GM23248 (cell line): ENCODE measurements around the gene LAG3. TPM values are rescaled to one million over a fixed set of nuclear protein-coding genes. Genes with fewer than 3 reads are reported as not detected.

ENCODE experiments used
- DNase-seq: peaks from one replicate; pipeline ENCODE4 v3.0.0-alpha.2; 2015
- H2AFZ ChIP-seq: fragments of 200-600 bp; sonication (generic); 2 replicates; pipeline ENCODE4 v1.6.1; 2016; ENCODE audit warnings: antibody characterized with exemption
- H3F3A ChIP-seq: fragments of 200-600 bp; sonication (generic); 2 replicates; pipeline ENCODE4 v1.6.1; 2016; ENCODE audit warnings: mild to moderate bottlenecking, antibody characterized with exemption, mixed run types; ENCODE audit not compliant: insufficient read depth
- H3K27ac ChIP-seq: fragments of 200-600 bp; sonication (generic); 2 replicates; pipeline ENCODE4 v1.5.1; 2016; ENCODE audit warnings: mild to moderate bottlenecking
- H3K27me3 ChIP-seq: fragments of 200-600 bp; sonication (generic); replicated peaks from 2 replicates; pipeline ENCODE4 v1.6.1; 2016; ENCODE audit warnings: mild to moderate bottlenecking; ENCODE audit not compliant: insufficient read depth
- H3K36me3 ChIP-seq: fragments of 200-600 bp; sonication (generic); 2 replicates; pipeline ENCODE4 v1.6.1; 2016; ENCODE audit warnings: low read depth, mild to moderate bottlenecking
- H3K4me1 ChIP-seq: fragments of 200-600 bp; sonication (generic); 2 replicates; pipeline ENCODE4 v1.6.1; 2016; ENCODE audit warnings: mild to moderate bottlenecking; ENCODE audit not compliant: insufficient read depth
- H3K4me2 ChIP-seq: fragments of 200-600 bp; sonication (generic); one replicate; pipeline ENCODE4 v1.6.1; 2016; ENCODE audit warnings: mild to moderate bottlenecking; ENCODE audit not compliant: unreplicated experiment
- H3K4me3 ChIP-seq: fragments of 200-600 bp; sonication (generic); 2 replicates; pipeline ENCODE4 v1.5.1; 2016; ENCODE audit warnings: mild to moderate bottlenecking
- H3K79me2 ChIP-seq: fragments of 200-600 bp; sonication (generic); 2 replicates; pipeline ENCODE4 v1.6.1; 2016; ENCODE audit warnings: mild to moderate bottlenecking; ENCODE audit not compliant: insufficient read depth
- H3K9ac ChIP-seq: fragments of 200-600 bp; sonication (generic); 2 replicates; pipeline ENCODE4 v1.6.1; 2016; ENCODE audit warnings: mild to moderate bottlenecking
- H3K9me2 ChIP-seq: fragments of 200-600 bp; sonication (generic); 2 replicates; pipeline ENCODE4 v1.6.1; 2016; ENCODE audit warnings: mixed run types, mild to moderate bottlenecking, moderate library complexity; ENCODE audit not compliant: insufficient read depth
- H3K9me3 ChIP-seq: fragments of 200-600 bp; sonication (generic); one replicate; pipeline ENCODE4 v1.6.1; 2017; ENCODE audit warnings: low read depth
- H4K20me1 ChIP-seq: fragments of 200-600 bp; sonication (generic); 2 replicates; pipeline ENCODE4 v1.6.0; 2016; ENCODE audit not compliant: insufficient read depth
- EZH2 ChIP-seq: fragments of 200-600 bp; sonication (generic); IDR thresholded peaks from 2 replicates; pipeline ENCODE4 v1.6.1; 2018; ENCODE audit warnings: antibody characterized with exemption, mild to moderate bottlenecking; ENCODE audit not compliant: insufficient read depth, poor library complexity, severe bottlenecking
- EZH2phosphoT487 ChIP-seq: fragments of 200-600 bp; sonication (generic); IDR thresholded peaks from 2 replicates; pipeline ENCODE4 v1.6.1; 2018; ENCODE audit warnings: antibody characterized with exemption, moderate library complexity, mild to moderate bottlenecking, low read depth; ENCODE audit not compliant: insufficient read depth
- WGBS, 2 experiments: methylation state at CpG; one replicate each; pipeline ENCODE4 v1.1.6; 2015 to 2017; ENCODE audit warnings: low lambda C conversion rate in 2 of 2, low coverage in 1 of 2; ENCODE audit errors: missing lambda C conversion rate in 2 of 2; 5-methylcytosine and 5-hydroxymethylcytosine counted together
- in situ Hi-C: fragments of 300-500 bp; cut with MboI; formaldehyde crosslinking; loops from 2 replicates; pipeline ENCODE4 v1.15.0; 2020
- polyA plus RNA-seq: library from polyadenylated mRNA; unstranded; fragments of >200 nt; fragmentation: Nextera tagmentation; extraction: Ambion mirVana; gene quantifications from 2 replicates; pipeline ENCODE4 v1.2.1, GENCODE V29; 2016
- total RNA-seq: library from RNA; depleted of rRNA; stranded (reverse); fragments of >200 nt; shearing (Covaris generic); gene quantifications from 2 replicates; pipeline ENCODE4 v1.2.3, GENCODE V29; 2014

LAG3 gene
- total and polyA plus RNA-seq, 2 experiments from 2014 or later: 0.29 TPM; not detected in 1

DNA sequence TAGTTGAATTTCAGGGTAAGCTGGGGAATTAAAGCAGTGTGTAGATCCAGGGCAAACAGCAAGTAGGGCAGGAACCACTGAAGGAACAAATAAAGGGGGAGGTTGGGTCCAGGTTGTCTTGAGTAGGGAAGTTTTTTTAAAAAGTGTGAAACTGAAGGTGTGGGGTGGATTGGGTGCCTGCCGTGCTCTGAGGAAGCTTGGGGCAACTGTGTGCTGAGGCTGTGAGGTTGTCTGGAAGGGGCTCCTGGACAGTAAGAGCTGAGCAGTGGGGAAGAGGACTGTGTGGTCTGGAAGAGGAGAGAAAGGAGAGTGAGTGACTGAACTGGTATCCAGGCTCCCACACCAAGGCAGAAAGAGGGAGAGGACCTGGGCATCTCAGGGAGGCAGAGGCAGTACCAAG lies 38.4 kb downstream of the LAG3 start:
- H2AFZ ChIP-seq: no peak overlapping the region
- no peak overlapping the region for H3K4me2 ChIP-seq
- H3K9ac ChIP-seq: no peak overlapping the region
- TF ChIP-seq EZH2phosphoT487 (no peak), EZH2 (no peak)
- in situ Hi-C loops: no loop called here
- no peak overlapping the region for H3K27ac ChIP-seq
- H3F3A ChIP-seq: no peaks in the 10 kb centered on the region
- WGBS, 2 experiments: 96 to 100% methylated on average over 1 of the region's 1 CpG
- no peaks in the 10 kb centered on the region for H4K20me1 ChIP-seq
- H3K27me3 ChIP-seq: peaks cover 15% of the 10 kb centered on the region; the same call in 1 of the 2 replicates
- H3K9me3 ChIP-seq: no peaks in the 10 kb centered on the region
- no peaks in the 10 kb centered on the region for H3K79me2 ChIP-seq
- DNase-seq: no peak
- H3K4me1 ChIP-seq: no peaks in the 10 kb centered on the region
- H3K4me3 ChIP-seq: no peak overlapping the region
- no peaks in the 10 kb centered on the region for H3K36me3 ChIP-seq
- no peaks in the 10 kb centered on the region for H3K9me2 ChIP-seq

DNA sequence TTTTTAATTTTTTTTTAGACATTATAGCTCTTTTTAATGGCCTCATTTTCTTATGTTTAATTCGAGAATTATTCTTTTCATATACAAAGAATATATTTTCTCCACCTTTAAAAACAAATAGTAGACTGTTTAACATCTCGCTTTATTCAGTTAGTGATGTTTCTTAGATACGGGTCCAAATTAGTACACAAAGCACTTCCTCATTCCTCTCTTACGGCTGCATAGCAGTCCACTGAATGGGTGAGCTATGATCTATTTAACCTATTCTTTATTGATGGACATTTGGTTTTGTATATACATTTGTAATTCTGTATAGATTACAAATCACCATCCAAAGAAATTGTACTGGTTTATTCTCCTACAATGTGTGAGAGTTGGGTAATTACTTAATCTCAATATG lies 41.0 kb downstream of the LAG3 start:
- no peaks in the 10 kb centered on the region for H3F3A ChIP-seq
- no peak overlapping the region for H3K27ac ChIP-seq
- H2AFZ ChIP-seq: no peak overlapping the region
- H3K4me1 ChIP-seq: no peaks in the 10 kb centered on the region
- in situ Hi-C loops: no loop called here
- no peak for DNase-seq
- no peak overlapping the region for H3K4me2 ChIP-seq
- H3K9ac ChIP-seq: no peak overlapping the region
- no peaks in the 10 kb centered on the region for H3K9me2 ChIP-seq
- 69 to 72% methylated on average over 4 of the region's 4 CpGs for WGBS, 2 experiments
- H3K79me2 ChIP-seq: no peaks in the 10 kb centered on the region
- peaks cover 15% of the 10 kb centered on the region; the same call in 1 of the 2 replicates for H3K27me3 ChIP-seq
- H3K9me3 ChIP-seq: no peaks in the 10 kb centered on the region
- TF ChIP-seq EZH2: no peak
- H4K20me1 ChIP-seq: no peaks in the 10 kb centered on the region
- no peaks in the 10 kb centered on the region for H3K36me3 ChIP-seq
- no peak overlapping the region for H3K4me3 ChIP-seq

DNA sequence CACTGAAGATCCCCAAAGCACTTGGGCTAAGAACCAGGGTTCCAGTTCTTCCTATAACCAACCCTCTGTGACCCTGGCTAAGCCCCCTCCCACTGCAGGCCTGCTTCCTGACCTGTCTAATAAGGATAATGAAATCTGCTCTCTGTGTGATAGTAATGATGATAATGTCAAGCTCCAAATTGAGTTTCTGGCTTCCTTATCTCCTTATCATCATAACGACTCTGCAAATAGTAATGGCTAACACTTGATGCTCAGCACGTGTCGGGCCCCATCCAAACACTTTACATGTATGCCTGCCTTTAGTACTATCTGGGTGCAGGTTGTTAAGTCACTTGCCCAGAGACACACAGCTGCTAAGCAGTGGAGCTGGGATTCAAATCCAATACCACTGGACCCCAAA lies 44.3 kb downstream of the LAG3 start:
- 35 to 39% methylated on average over 3 of the region's 3 CpGs for WGBS, 2 experiments
- H2AFZ ChIP-seq: no peak overlapping the region
- DNase-seq: no peak
- TF ChIP-seq EZH2 (no peak), EZH2phosphoT487 (no peak)
- H3F3A ChIP-seq: no peaks in the 10 kb centered on the region
- H3K9me2 ChIP-seq: no peaks in the 10 kb centered on the region
- peaks cover 15% of the 10 kb centered on the region; the same call in 1 of the 2 replicates for H3K27me3 ChIP-seq
- no peak overlapping the region for H3K9ac ChIP-seq
- H3K36me3 ChIP-seq: no peaks in the 10 kb centered on the region
- H3K27ac ChIP-seq: no peak overlapping the region
- H3K9me3 ChIP-seq: no peaks in the 10 kb centered on the region
- no peaks in the 10 kb centered on the region for H3K4me1 ChIP-seq
- no peaks in the 10 kb centered on the region for H3K79me2 ChIP-seq
- no peak overlapping the region for H3K4me2 ChIP-seq
- H3K4me3 ChIP-seq: no peak overlapping the region
- in situ Hi-C loops: no loop called here
- H4K20me1 ChIP-seq: no peaks in the 10 kb centered on the region

DNA sequence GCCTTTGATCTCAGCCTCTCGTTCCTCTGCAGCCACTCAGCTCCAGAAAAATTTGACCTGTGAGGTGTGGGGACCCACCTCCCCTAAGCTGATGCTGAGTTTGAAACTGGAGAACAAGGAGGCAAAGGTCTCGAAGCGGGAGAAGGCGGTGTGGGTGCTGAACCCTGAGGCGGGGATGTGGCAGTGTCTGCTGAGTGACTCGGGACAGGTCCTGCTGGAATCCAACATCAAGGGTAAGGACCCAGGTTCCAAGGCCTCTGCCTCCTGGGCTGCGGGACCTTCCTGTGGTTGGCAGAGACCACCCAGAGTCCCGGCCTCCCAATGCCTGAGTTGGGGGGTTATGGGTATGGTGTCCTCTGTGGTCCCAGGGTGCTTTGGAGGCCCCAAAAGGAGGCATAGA lies 44.8 kb downstream of the LAG3 start:
- DNase-seq: no peak
- Histone ChIP-seq H3F3A (no peaks in the 10 kb centered on the region), H3K4me2 (no peak overlapping the region), H3K36me3 (no peaks in the 10 kb centered on the region), H3K9me3 (no peaks in the 10 kb centered on the region), H3K4me3 (no peak overlapping the region), H3K79me2 (no peaks in the 10 kb centered on the region), H3K4me1 (no peaks in the 10 kb centered on the region; the same call in 1 of the 2 replicates), H3K27me3 (peaks cover 15% of the 10 kb centered on the region; the same call in 1 of the 2 replicates), H3K9me2 (no peaks in the 10 kb centered on the region), H2AFZ (no peak overlapping the region), H3K27ac (no peak overlapping the region), H4K20me1 (no peaks in the 10 kb centered on the region), H3K9ac (no peak overlapping the region)
- TF ChIP-seq EZH2phosphoT487 (no peak), EZH2 (no peak)
- in situ Hi-C loops: no loop called here
- WGBS, 2 experiments: 63% methylated on average over 8 of the region's 8 CpGs

DNA sequence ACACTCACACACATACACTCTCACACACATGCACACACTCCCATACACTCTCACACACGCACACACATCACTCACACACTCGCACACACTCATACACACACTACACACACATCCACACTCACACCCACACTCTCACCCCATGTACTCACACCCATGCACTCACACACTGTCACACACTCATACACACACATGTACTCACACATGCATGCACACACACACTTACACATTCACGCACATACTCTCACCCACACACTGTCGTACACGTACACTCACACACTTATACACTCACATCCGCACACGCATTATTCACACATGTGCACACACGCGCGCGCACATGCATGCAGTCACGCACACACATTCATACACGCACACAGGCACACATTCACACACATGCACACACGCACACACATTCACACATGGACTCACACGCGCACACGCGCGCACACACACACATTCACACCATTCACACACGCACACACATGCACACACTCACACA lies 45.4 kb downstream of the LAG3 start:
- peaks cover 15% of the 10 kb centered on the region for H3K27me3 ChIP-seq
- H4K20me1 ChIP-seq: no peaks in the 10 kb centered on the region
- WGBS, 2 experiments: 86% methylated on average over 20 of the region's 20 CpGs
- TF ChIP-seq EZH2 (no peak), EZH2phosphoT487 (no peak)
- no peak overlapping the region for H3K9ac ChIP-seq
- H3K9me3 ChIP-seq: no peaks in the 10 kb centered on the region
- no peak overlapping the region for H2AFZ ChIP-seq
- in situ Hi-C loops: no loop called here
- DNase-seq: no peak
- no peaks in the 10 kb centered on the region for H3K36me3 ChIP-seq
- no peak overlapping the region for H3K4me2 ChIP-seq
- no peak overlapping the region for H3K4me3 ChIP-seq
- H3K4me1 ChIP-seq: no peaks in the 10 kb centered on the region; the same call in 1 of the 2 replicates
- no peaks in the 10 kb centered on the region for H3K9me2 ChIP-seq
- H3K79me2 ChIP-seq: no peaks in the 10 kb centered on the region
- no peak overlapping the region for H3K27ac ChIP-seq
- no peaks in the 10 kb centered on the region for H3F3A ChIP-seq
